Vagina (tissue), 2 donors: Measurements from ENCODE around the gene MYO1D.

Experiments used
- CTCF ChIP-seq, 3 experiments: fragments of 450-650 bp in 2 of 3; fragments of 200-600 bp in 1 of 3; sonication (generic) in 1 of 3; IDR thresholded peaks; one replicate each; pipeline ENCODE4 v1.5.1; 2017 to 2019; ENCODE audit warnings: antibody characterized with exemption in 3 of 3, mild to moderate bottlenecking in 2 of 3, moderate library complexity in 2 of 3
- POLR2A ChIP-seq, 2 donors: fragments of 450-650 bp; IDR thresholded peaks; one replicate each; pipeline ENCODE4 v1.6.1; 2017; ENCODE audit warnings: antibody characterized with exemption in 2 of 2, mild to moderate bottlenecking in 2 of 2, moderate library complexity in 2 of 2
- POLR2AphosphoS5 ChIP-seq, 2 donors: sonication (generic); formaldehyde crosslinking; IDR thresholded peaks; one replicate each; pipeline ENCODE4 v1.9.0; 2017; ENCODE audit warnings: antibody characterized with exemption in 2 of 2, mild to moderate bottlenecking in 2 of 2, low read depth in 1 of 2; ENCODE audit not compliant: insufficient read depth in 1 of 2

GRCh38 chr17:32590974-32591373 is 285.9 kb downstream of the MYO1D start:
- TF ChIP-seq CTCF (IDR thresholded peaks at IDR 0.05) (no peak), POLR2A (IDR thresholded peaks at IDR 0.05) (no peak), POLR2AphosphoS5 (IDR thresholded peaks at IDR 0.05; ENCODE audit: insufficient read depth in 1 of 2, low read depth in 1 of 2) (no peak)
